Spleen (tissue), 11 donors: ENCODE data around the gene WDR90. TPM values are rescaled to one million over a fixed set of nuclear protein-coding genes. Genes with fewer than 3 reads are reported as not detected.

Experiments used
- DNase-seq: peaks from one replicate; pipeline ENCODE4 v3.0.0-alpha.2; 2020
- H3K27ac ChIP-seq, 8 donors: fragments of 200-600 bp; sonication (generic) in 7 of 8; 1 replicate in 4 of 8; 2 replicates in 4 of 8; pipeline versions ENCODE4 v1.5.0 to v1.8.0; 2016 to 2021; ENCODE audit warnings: inconsistent platforms in 4 of 8, mild to moderate bottlenecking in 4 of 8, moderate library complexity in 1 of 8
- H3K27me3 ChIP-seq, 7 donors: fragments of 200-600 bp; sonication (generic) in 6 of 7; replicated peaks in 1 of 7; 1 replicate in 4 of 7; 2 replicates in 3 of 7; pipeline versions ENCODE4 v1.5.0 to v1.8.0; 2016 to 2021; ENCODE audit warnings: inconsistent platforms in 3 of 7, mild to moderate bottlenecking in 1 of 7
- H3K36me3 ChIP-seq, 6 donors: fragments of 200-600 bp; sonication (generic) in 5 of 6; 1 replicate in 4 of 6; 2 replicates in 2 of 6; pipeline versions ENCODE4 v1.5.0 to v1.8.0; 2016 to 2021; ENCODE audit warnings: inconsistent platforms in 2 of 6
- H3K4me1 ChIP-seq, 6 donors: fragments of 200-600 bp; sonication (generic) in 5 of 6; 1 replicate in 3 of 6; 2 replicates in 3 of 6; pipeline versions ENCODE4 v1.5.0 to v1.8.0; 2016 to 2021; ENCODE audit warnings: inconsistent platforms in 3 of 6
- H3K4me3 ChIP-seq, 8 donors: fragments of 200-600 bp; sonication (generic) in 7 of 8; 1 replicate in 4 of 8; 2 replicates in 4 of 8; pipeline versions ENCODE4 v1.5.0 to v1.8.0; 2016 to 2021; ENCODE audit warnings: inconsistent platforms in 4 of 8, mild to moderate bottlenecking in 4 of 8, moderate library complexity in 2 of 8
- H3K9me3 ChIP-seq, 8 donors: fragments of 200-600 bp; sonication (generic) in 7 of 8; 1 replicate in 4 of 8; 2 replicates in 4 of 8; pipeline versions ENCODE4 v1.5.0 to v1.8.0; 2016 to 2021; ENCODE audit warnings: inconsistent platforms in 4 of 8
- CTCF ChIP-seq, 11 experiments: fragments of 200-600 bp in 7 of 11; fragments of 450-650 bp in 4 of 11; sonication (generic) in 4 of 11; IDR thresholded peaks in 8 of 11; conservative IDR thresholded peaks in 3 of 11; 1 replicate in 7 of 11; 2 replicates in 4 of 11; pipeline versions ENCODE4 v1.4.0 to v1.8.0; 2016 to 2021; ENCODE audit warnings: antibody characterized with exemption in 11 of 11, inconsistent platforms in 4 of 11, mild to moderate bottlenecking in 1 of 11
- POLR2A ChIP-seq, 3 donors: fragments of 450-650 bp; IDR thresholded peaks; one replicate each; pipeline ENCODE4 v1.5.1; 2017; ENCODE audit warnings: antibody characterized with exemption in 3 of 3, mild to moderate bottlenecking in 1 of 3
- POLR2AphosphoS5 ChIP-seq, 3 donors: sonication (generic); formaldehyde crosslinking; IDR thresholded peaks; one replicate each; pipeline ENCODE4 v1.5.1; 2017; ENCODE audit warnings: antibody characterized with exemption in 3 of 3
- WGBS, 5 donors: extraction: QIAGEN DNeasy Blood & Tissue Kit in 3 of 5; methylation state at CpG; one replicate each; pipeline versions ENCODE4 v1.1.5 to v1.1.7; 2013 to 2018; 5-methylcytosine and 5-hydroxymethylcytosine counted together
- intact Hi-C: fragments of 100-400 bp; cut with DNase I; formaldehyde crosslinking; loops from one replicate; pipeline ENCODE4 v1.15.0; 2023; ENCODE audit warnings: low total_unique reads
- polyA plus RNA-seq, 3 donors: library from polyadenylated mRNA; stranded (reverse); fragments of 200-250 nt; gene quantifications; one replicate each; pipeline ENCODE4 v1.2.1, GENCODE V29; 2013
- total RNA-seq, 7 donors: library from RNA; depleted of rRNA in 3 of 7; stranded (reverse); fragments of >200 nt in 3 of 7; fragmentation: NEBNext Ultra II Directional in 4 of 7; extraction: Animal tissue kit (Norgen Biotek cat#: 25700) in 4 of 7; gene quantifications; one replicate each; pipeline versions ENCODE4 v1.1.0 to v1.2.1, GENCODE V29; 2016 to 2021
- donor health status: healthy with polysubstance abuse.
- donor health status: DM: no; HTN: no; CAD: no; lungs with moderate emphysema.
- donor health status: DM: no; HTN: no; CAD: no.
- donor health status: Bipolar disorder and iron deficiency.
- donor health status: healthy.
- donor health status: DM: no; HTN: no; CAD: no.
- donor health status: DM: yes; HTN: yes; CAD: no.

Gene WDR90
- total and polyA plus RNA-seq, 10 donors = 7.9 to 30.2 (median 19.4) TPM

GRCh38 chr16:631808-632358 lies 17.3 kb upstream of the WDR90 start:
- Histone ChIP-seq H3K36me3 (peaks cover 0 to 57% (median 35%) of the 10 kb centered on the region in 6 donors), H3K4me1 (peaks cover 9 to 58% (median 36%) of the 10 kb centered on the region in 6 donors), H3K4me3 (no peak overlapping the region), H3K9me3 (no peaks in the 10 kb centered on the region), H3K27me3 (peaks cover 0 to 13% (median 0%) of the 10 kb centered on the region in 7 donors), H3K27ac (no peak overlapping the region)
- DNase-seq = no peak
- WGBS, 5 donors = 65 to 77% (median 73%) methylated on average over 9 of the region's 9 CpGs
- intact Hi-C loops = no loop called here
- no peak for TF ChIP-seq CTCF (IDR thresholded peaks at IDR 0.05 in 8 of 11, conservative IDR thresholded peaks at IDR 0.05 in 3 of 11)
- peak in 1 of 3 donors; percentile 14 for TF ChIP-seq POLR2AphosphoS5 (IDR thresholded peaks at IDR 0.05)

GRCh38 chr16:632486-633335 lies 16.5 kb upstream of the WDR90 start:
- H3K36me3 ChIP-seq = peaks cover 0 to 48% (median 29%) of the 10 kb centered on the region in 6 donors
- H3K27me3 ChIP-seq = peaks cover 0 to 13% (median 0%) of the 10 kb centered on the region in 7 donors
- H3K4me3 ChIP-seq = no peak overlapping the region
- 92 to 97% (median 95%) methylated on average over 5 to 67 of the region's 67 CpGs for WGBS, 5 donors
- H3K4me1 ChIP-seq = peaks cover 12 to 64% (median 42%) of the 10 kb centered on the region in 6 donors
- intact Hi-C loops = no loop called here
- TF ChIP-seq POLR2A (IDR thresholded peaks at IDR 0.05) = no peak
- peak in 1 of 3 donors; percentile 40 for TF ChIP-seq POLR2AphosphoS5 (IDR thresholded peaks at IDR 0.05)
- H3K9me3 ChIP-seq = no peaks in the 10 kb centered on the region
- no peak for DNase-seq
- H3K27ac ChIP-seq = no peak overlapping the region

GRCh38 chr16:633336-634050 lies 15.7 kb upstream of the WDR90 start:
- intact Hi-C loops = no loop called here
- WGBS, 5 donors = 95 to 98% (median 96%) methylated on average over 36 to 74 of the region's 74 CpGs
- peak; percentile 81 for DNase-seq
- TF ChIP-seq CTCF (IDR thresholded peaks at IDR 0.05 in 8 of 11, conservative IDR thresholded peaks at IDR 0.05 in 3 of 11) (no peak), POLR2A (IDR thresholded peaks at IDR 0.05) (no peak), POLR2AphosphoS5 (IDR thresholded peaks at IDR 0.05) (no peak)
- H3K36me3 ChIP-seq = peaks cover 0 to 40% (median 22%) of the 10 kb centered on the region in 6 donors
- no peak overlapping the region for H3K4me3 ChIP-seq
- H3K4me1 ChIP-seq = peaks cover 17 to 70% (median 48%) of the 10 kb centered on the region in 6 donors
- H3K27me3 ChIP-seq = peaks cover 0 to 13% (median 0%) of the 10 kb centered on the region in 7 donors
- H3K9me3 ChIP-seq = no peaks in the 10 kb centered on the region
- no peak overlapping the region for H3K27ac ChIP-seq

GRCh38 chr16:634051-634670 lies 15.0 kb upstream of the WDR90 start:
- peak; percentile 78 for DNase-seq
- 88 to 94% (median 91%) methylated on average over 21 to 22 of the region's 22 CpGs for WGBS, 5 donors
- H3K27me3 ChIP-seq = peaks cover 0 to 13% (median 0%) of the 10 kb centered on the region in 7 donors
- no peaks in the 10 kb centered on the region for H3K9me3 ChIP-seq
- no peak overlapping the region for H3K4me3 ChIP-seq
- TF ChIP-seq POLR2AphosphoS5 (IDR thresholded peaks at IDR 0.05) (no peak), CTCF (IDR thresholded peaks at IDR 0.05 in 8 of 11, conservative IDR thresholded peaks at IDR 0.05 in 3 of 11) (no peak)
- intact Hi-C loops = no loop called here
- H3K4me1 ChIP-seq = peaks cover 17 to 72% (median 54%) of the 10 kb centered on the region in 6 donors
- peaks cover 0 to 34% (median 17%) of the 10 kb centered on the region in 6 donors for H3K36me3 ChIP-seq
- no peak overlapping the region for H3K27ac ChIP-seq
